Osteocyte (in vitro differentiated cells): Measurements from ENCODE around the gene PPARA. TPM values are rescaled to one million over a fixed set of nuclear protein-coding genes. Genes with fewer than 3 reads are reported as not detected.
A peak's percentile ranks its signal among the peaks of the same experiment; 100 is the strongest.

Experiments
- DNase-seq: peaks from one replicate; pipeline ENCODE4 v3.0.0; 2021; ENCODE audit warnings: mixed read lengths; ENCODE audit not compliant: unreplicated experiment; ENCODE audit errors: extremely low spot score
- H3K27ac Mint-ChIP-seq: one replicate; pipeline ENCODE4 v1.8.0; 2021; ENCODE audit warnings: mild to moderate bottlenecking, mixed read lengths; ENCODE audit not compliant: unreplicated experiment
- H3K27me3 Mint-ChIP-seq: one replicate; pipeline ENCODE4 v1.8.0; 2021; ENCODE audit warnings: mixed read lengths; ENCODE audit not compliant: unreplicated experiment
- H3K36me3 Mint-ChIP-seq: one replicate; pipeline ENCODE4 v1.8.0; 2021; ENCODE audit warnings: mixed read lengths; ENCODE audit not compliant: unreplicated experiment
- H3K4me1 Mint-ChIP-seq: one replicate; pipeline ENCODE4 v1.8.0; 2021; ENCODE audit warnings: mixed read lengths; ENCODE audit not compliant: unreplicated experiment
- H3K4me3 Mint-ChIP-seq: one replicate; pipeline ENCODE4 v1.8.0; 2021; ENCODE audit warnings: mild to moderate bottlenecking, moderate library complexity, mixed read lengths; ENCODE audit not compliant: unreplicated experiment
- H3K9me3 Mint-ChIP-seq: one replicate; pipeline ENCODE4 v1.8.0; 2021; ENCODE audit warnings: mixed read lengths; ENCODE audit not compliant: unreplicated experiment
- total RNA-seq: library from RNA; stranded (reverse); gene quantifications from 2 replicates; pipeline ENCODE4 v1.2.1, GENCODE V29; 2021
- TF ChIP-seq, protein P1 (sequence below): fragments of 200-600 bp; sonication (generic); IDR thresholded peaks from 2 replicates; pipeline ENCODE4 v1.5.0; 2021; ENCODE audit warnings: antibody characterized with exemption, mild to moderate bottlenecking, moderate library complexity

The PPARA gene
- total RNA-seq, 1 donor from 2014 or later, result 21.9 TPM

DNA sequence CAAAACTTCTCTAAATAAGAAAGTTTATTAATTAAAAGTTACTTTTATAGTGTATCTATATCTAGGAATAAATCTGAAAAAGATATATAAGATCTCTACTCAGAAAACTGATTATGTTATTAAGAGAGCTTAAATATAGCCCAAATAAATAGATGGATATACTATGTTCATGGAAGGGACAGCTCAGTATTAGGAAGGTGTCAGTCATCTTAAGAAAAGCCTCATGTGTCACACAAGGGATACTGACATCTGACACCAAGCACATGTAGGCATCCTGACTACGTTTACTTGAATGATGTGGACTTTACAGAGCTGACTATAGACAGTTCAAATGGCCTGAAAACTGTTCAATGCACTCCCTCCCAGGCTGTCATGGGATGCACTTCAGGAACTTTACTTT lies 19.3 kb downstream of the PPARA start:
- Mint-ChIP-seq H3K4me3 (no peak overlapping the region), H3K36me3 (no peaks in the 10 kb centered on the region), H3K4me1 (peaks cover 24% of the 10 kb centered on the region), H3K27me3 (no peaks in the 10 kb centered on the region), H3K27ac (no peak overlapping the region), H3K9me3 (no peaks in the 10 kb centered on the region)
- DNase-seq, result no peak
- TF ChIP-seq, protein P1, sequence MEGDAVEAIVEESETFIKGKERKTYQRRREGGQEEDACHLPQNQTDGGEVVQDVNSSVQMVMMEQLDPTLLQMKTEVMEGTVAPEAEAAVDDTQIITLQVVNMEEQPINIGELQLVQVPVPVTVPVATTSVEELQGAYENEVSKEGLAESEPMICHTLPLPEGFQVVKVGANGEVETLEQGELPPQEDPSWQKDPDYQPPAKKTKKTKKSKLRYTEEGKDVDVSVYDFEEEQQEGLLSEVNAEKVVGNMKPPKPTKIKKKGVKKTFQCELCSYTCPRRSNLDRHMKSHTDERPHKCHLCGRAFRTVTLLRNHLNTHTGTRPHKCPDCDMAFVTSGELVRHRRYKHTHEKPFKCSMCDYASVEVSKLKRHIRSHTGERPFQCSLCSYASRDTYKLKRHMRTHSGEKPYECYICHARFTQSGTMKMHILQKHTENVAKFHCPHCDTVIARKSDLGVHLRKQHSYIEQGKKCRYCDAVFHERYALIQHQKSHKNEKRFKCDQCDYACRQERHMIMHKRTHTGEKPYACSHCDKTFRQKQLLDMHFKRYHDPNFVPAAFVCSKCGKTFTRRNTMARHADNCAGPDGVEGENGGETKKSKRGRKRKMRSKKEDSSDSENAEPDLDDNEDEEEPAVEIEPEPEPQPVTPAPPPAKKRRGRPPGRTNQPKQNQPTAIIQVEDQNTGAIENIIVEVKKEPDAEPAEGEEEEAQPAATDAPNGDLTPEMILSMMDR, result no peak

DNA sequence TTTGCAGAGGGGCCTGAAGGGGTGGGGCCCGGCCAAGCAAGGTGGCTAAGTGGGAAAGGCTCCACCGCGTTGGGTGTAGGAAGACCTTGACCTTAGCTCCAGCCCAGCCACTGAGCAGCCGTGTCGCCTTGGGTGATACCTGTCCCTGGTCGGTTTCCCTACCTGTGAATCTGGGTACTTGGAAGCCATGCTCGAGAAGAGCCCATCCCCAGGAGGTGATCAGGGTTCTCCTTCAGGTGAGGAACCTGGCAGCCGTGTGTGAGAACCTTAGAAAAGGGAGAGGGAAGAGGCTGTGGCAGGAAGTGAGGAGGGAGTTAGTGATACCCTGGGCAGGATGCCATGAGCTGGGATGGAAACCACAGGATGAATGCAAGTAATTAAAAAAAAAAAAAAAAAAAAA lies 21.6 kb downstream of the PPARA start:
- TF ChIP-seq, protein P1, result no peak
- Mint-ChIP-seq H3K4me1 (peaks cover 24% of the 10 kb centered on the region), H3K9me3 (no peaks in the 10 kb centered on the region), H3K27ac (no peak overlapping the region), H3K4me3 (no peak overlapping the region), H3K36me3 (peaks cover 5% of the 10 kb centered on the region), H3K27me3 (no peaks in the 10 kb centered on the region)
- DNase-seq, result no peak

DNA sequence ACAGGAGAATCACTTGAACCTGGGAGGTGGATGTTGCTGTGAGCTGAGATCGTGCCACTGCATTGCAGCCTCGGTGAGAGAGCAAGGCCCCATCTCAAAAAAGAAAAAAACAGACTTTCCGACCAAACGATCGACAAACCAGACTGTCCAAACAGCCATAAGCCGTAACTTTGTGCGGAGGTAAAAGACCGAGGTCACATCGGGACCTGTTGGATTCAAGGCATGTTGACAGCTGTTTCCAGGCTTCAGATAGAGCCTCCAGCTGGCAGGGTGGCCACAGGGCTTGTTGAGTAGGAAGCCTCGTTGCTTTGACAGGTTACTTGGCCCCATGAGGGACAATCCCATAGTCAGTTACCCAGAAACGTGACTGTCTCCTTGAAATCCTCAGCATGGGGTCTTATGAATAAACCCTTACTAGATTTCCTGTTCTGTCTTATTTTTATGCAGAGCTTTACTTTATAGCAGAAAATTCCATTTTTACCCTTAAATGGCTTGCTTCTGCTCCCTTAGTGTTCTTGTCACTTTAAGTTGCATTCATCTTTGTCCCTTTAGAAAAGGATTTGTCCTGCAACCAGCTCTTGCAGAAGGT lies 22.3 kb downstream of the PPARA start:
- TF ChIP-seq, protein P1, result no peak
- Mint-ChIP-seq H3K36me3 (peaks cover 8% of the 10 kb centered on the region), H3K9me3 (no peaks in the 10 kb centered on the region), H3K4me3 (no peak overlapping the region), H3K27ac (peak overlapping the region; percentile 44), H3K4me1 (peaks cover 20% of the 10 kb centered on the region), H3K27me3 (no peaks in the 10 kb centered on the region)
- DNase-seq, result no peak

DNA sequence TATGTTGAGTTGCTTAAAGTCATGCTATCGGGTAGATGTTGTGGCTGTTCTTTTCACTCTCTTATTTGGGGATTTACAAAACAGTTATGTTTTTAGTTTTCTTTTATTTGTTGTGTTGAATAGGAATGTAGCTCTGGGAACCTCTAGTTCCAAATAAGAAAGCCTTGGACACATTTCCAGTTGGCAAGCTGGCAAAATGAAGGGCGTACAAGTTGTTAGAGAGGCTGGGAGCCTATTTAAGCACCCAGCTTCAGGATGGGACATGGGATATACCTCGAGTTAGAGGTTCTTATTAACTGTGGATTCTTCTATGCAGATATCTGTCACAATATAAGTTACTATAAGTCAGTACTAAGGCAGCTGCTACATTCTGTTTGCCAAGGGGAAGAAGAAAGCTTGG lies 22.8 kb downstream of the PPARA start:
- Mint-ChIP-seq H3K9me3 (peaks cover under 1% of the 10 kb centered on the region), H3K4me1 (peaks cover 19% of the 10 kb centered on the region), H3K36me3 (peaks cover 10% of the 10 kb centered on the region), H3K4me3 (no peak overlapping the region), H3K27ac (no peak overlapping the region), H3K27me3 (no peaks in the 10 kb centered on the region)
- TF ChIP-seq, protein P1, result no peak
- no peak for DNase-seq

DNA sequence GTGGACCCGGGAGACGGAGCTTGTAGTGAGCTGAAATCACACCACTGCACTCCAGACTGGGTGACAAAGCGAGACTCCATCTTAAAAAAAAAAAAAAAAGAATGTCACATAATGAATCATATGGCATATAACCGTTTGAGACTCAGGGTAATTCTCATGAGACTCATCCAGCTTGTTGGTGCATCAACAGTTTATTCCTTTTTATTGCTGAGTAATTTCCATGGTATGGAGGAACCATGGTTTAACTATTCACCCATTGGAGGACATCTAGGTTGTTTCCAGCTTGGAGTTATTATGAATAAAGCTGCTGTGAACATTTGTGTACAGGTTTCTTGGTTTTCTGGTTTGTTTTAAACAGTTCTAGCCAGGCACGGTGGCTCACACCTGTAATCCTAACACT lies 25.3 kb downstream of the PPARA start:
- H3K4me3 Mint-ChIP-seq, result no peak overlapping the region
- peaks cover 30% of the 10 kb centered on the region for H3K36me3 Mint-ChIP-seq
- no peak for DNase-seq
- TF ChIP-seq, protein P1, result no peak
- no peaks in the 10 kb centered on the region for H3K27me3 Mint-ChIP-seq
- H3K4me1 Mint-ChIP-seq, result peaks cover 17% of the 10 kb centered on the region
- peaks cover 16% of the 10 kb centered on the region for H3K9me3 Mint-ChIP-seq
- no peak overlapping the region for H3K27ac Mint-ChIP-seq
